ENCODE measurements around the gene CHIA. TPM values are rescaled to one million over a fixed set of nuclear protein-coding genes. Genes with fewer than 3 reads are reported as not detected.

Gene CHIA
- total RNA-seq, 1 experiment from 2014 or later: not detected

DNA sequence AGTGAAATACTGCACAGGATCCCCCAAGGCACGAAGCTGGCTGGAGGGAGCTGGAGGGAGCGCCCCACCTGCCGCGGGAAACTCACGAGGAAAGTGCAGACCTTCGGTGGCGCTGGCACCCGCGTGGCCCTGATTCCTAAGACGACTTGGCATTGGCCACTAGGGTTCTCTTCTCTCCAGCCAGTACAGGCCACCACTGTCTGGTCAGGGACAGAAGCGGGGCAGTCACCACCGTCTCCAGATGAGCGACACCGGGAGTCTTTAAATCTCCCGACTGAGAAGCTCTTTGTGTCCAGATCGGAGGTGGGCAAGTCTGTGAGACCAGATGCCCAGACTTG lies 19.2 kb upstream of the CHIA start:
- H3K9me3 ChIP-seq: no peaks in the 10 kb centered on the region
- TF ChIP-seq, protein P1, sequence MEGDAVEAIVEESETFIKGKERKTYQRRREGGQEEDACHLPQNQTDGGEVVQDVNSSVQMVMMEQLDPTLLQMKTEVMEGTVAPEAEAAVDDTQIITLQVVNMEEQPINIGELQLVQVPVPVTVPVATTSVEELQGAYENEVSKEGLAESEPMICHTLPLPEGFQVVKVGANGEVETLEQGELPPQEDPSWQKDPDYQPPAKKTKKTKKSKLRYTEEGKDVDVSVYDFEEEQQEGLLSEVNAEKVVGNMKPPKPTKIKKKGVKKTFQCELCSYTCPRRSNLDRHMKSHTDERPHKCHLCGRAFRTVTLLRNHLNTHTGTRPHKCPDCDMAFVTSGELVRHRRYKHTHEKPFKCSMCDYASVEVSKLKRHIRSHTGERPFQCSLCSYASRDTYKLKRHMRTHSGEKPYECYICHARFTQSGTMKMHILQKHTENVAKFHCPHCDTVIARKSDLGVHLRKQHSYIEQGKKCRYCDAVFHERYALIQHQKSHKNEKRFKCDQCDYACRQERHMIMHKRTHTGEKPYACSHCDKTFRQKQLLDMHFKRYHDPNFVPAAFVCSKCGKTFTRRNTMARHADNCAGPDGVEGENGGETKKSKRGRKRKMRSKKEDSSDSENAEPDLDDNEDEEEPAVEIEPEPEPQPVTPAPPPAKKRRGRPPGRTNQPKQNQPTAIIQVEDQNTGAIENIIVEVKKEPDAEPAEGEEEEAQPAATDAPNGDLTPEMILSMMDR (IDR thresholded peaks at IDR 0.05; ENCODE audit: insufficient read depth in 1 of 2, low read depth in 1 of 2, low read length in 1 of 2, severe bottlenecking in 1 of 2, unreplicated experiment in 1 of 2): no peak
- no TSS peak for BruUV-seq (replicated peaks)
- CTCF ChIA-PET: no interaction called here
- H3K27me3 ChIP-seq (replicated peaks; ENCODE audit: control insufficient read depth, insufficient read depth, low read length): no peaks in the 10 kb centered on the region
- no peak overlapping the region for H3K4me3 Mint-ChIP-seq (ENCODE audit: unreplicated experiment)
- H3K36me3 Mint-ChIP-seq (ENCODE audit: insufficient read depth, unreplicated experiment): no peaks in the 10 kb centered on the region
- intact Hi-C loops (cut with micrococcal nuclease; ENCODE audit: unreplicated experiment): no loop called here
- DNase-seq: no peak
- H3K36me3 ChIP-seq (ENCODE audit: control insufficient read depth, insufficient read depth, low read length): no peaks in the 10 kb centered on the region
- H3K9me3 Mint-ChIP-seq (ENCODE audit: unreplicated experiment): peaks cover 8% of the 10 kb centered on the region
- no peak overlapping the region for H3K4me3 ChIP-seq (ENCODE audit: low read depth, low read length)
- H3K27me3 Mint-ChIP-seq (ENCODE audit: insufficient read depth, unreplicated experiment): no peaks in the 10 kb centered on the region
- H3K4me1 Mint-ChIP-seq (ENCODE audit: low read depth, unreplicated experiment): no peaks in the 10 kb centered on the region
- no peaks in the 10 kb centered on the region for H3K4me1 ChIP-seq
- POLR2A ChIA-PET: no interaction called here
- H3K27ac Mint-ChIP-seq (ENCODE audit: unreplicated experiment): no peak overlapping the region

DNA sequence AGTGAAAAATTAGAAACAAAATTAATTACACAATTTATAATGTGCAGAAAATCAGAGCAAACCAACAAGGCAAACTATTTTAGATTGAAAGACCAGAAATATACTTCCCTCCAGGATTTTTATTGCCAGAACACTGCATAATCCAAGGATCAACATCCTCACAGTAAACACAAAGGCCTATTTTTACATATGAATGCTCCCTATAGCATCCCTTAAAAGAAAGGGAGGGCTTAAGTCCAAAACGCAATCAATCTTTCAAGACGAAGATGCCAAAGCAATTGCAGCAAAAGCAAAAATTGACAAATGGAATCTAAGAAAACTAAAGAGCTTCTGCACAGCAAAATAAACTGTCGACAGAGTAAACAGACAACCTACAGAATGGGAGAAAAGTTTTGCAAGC lies 18.6 kb upstream of the CHIA start:
- DNase-seq: no peak
- Mint-ChIP-seq H3K4me1 (ENCODE audit: low read depth, unreplicated experiment) (no peaks in the 10 kb centered on the region), H3K27me3 (ENCODE audit: insufficient read depth, unreplicated experiment) (no peaks in the 10 kb centered on the region), H3K9me3 (ENCODE audit: unreplicated experiment) (peaks cover 11% of the 10 kb centered on the region), H3K36me3 (ENCODE audit: insufficient read depth, unreplicated experiment) (no peaks in the 10 kb centered on the region), H3K4me3 (ENCODE audit: unreplicated experiment) (no peak overlapping the region), H3K27ac (ENCODE audit: unreplicated experiment) (no peak overlapping the region)
- POLR2A ChIA-PET: no interaction called here
- H3K4me1 ChIP-seq: no peaks in the 10 kb centered on the region
- intact Hi-C loops (cut with micrococcal nuclease; ENCODE audit: unreplicated experiment): no loop called here
- H3K4me3 ChIP-seq (ENCODE audit: low read depth, low read length): no peak overlapping the region
- no TSS peak for BruUV-seq (replicated peaks)
- no peaks in the 10 kb centered on the region for H3K9me3 ChIP-seq
- H3K27me3 ChIP-seq (replicated peaks; ENCODE audit: control insufficient read depth, insufficient read depth, low read length): no peaks in the 10 kb centered on the region
- TF ChIP-seq, protein P1 (IDR thresholded peaks at IDR 0.05; ENCODE audit: insufficient read depth in 1 of 2, low read depth in 1 of 2, low read length in 1 of 2, severe bottlenecking in 1 of 2, unreplicated experiment in 1 of 2): no peak
- CTCF ChIA-PET: no interaction called here
- no peaks in the 10 kb centered on the region for H3K36me3 ChIP-seq (ENCODE audit: control insufficient read depth, insufficient read depth, low read length)

GRCh38 chr1:111274653-111275052 lies 16.0 kb upstream of the CHIA start:
- no peak overlapping the region for H3K4me3 Mint-ChIP-seq (ENCODE audit: unreplicated experiment)
- no TSS peak for BruUV-seq (replicated peaks)

More at GRCh38 chr1:111274653-111275052, 16.0 kb upstream of the CHIA start:
- Histone ChIP-seq H3K4me3 (ENCODE audit: low read depth, low read length) (no peak overlapping the region), H3K27me3 (replicated peaks; ENCODE audit: control insufficient read depth, insufficient read depth, low read length) (no peaks in the 10 kb centered on the region), H3K36me3 (ENCODE audit: control insufficient read depth, insufficient read depth, low read length) (no peaks in the 10 kb centered on the region), H3K9me3 (no peaks in the 10 kb centered on the region), H3K4me1 (no peaks in the 10 kb centered on the region)
- H3K36me3 Mint-ChIP-seq (ENCODE audit: insufficient read depth, unreplicated experiment): no peaks in the 10 kb centered on the region
- no peak for DNase-seq
- peaks cover 11% of the 10 kb centered on the region for H3K9me3 Mint-ChIP-seq (ENCODE audit: unreplicated experiment)
- POLR2A ChIA-PET: no interaction called here
- TF ChIP-seq, protein P1 (IDR thresholded peaks at IDR 0.05; ENCODE audit: insufficient read depth in 1 of 2, low read depth in 1 of 2, low read length in 1 of 2, severe bottlenecking in 1 of 2, unreplicated experiment in 1 of 2): no peak
- intact Hi-C loops (cut with micrococcal nuclease; ENCODE audit: unreplicated experiment): no loop called here
- CTCF ChIA-PET: no interaction called here
- H3K27me3 Mint-ChIP-seq (ENCODE audit: insufficient read depth, unreplicated experiment): no peaks in the 10 kb centered on the region
- no peaks in the 10 kb centered on the region for H3K4me1 Mint-ChIP-seq (ENCODE audit: low read depth, unreplicated experiment)
- H3K27ac Mint-ChIP-seq (ENCODE audit: unreplicated experiment): no peak overlapping the region
